HCT116 (cell line): ENCODE results near the gene RXRA. TPM values are rescaled to one million over a fixed set of nuclear protein-coding genes. Genes with fewer than 3 reads are reported as not detected.

Experiments
- ATAC-seq: fragments of 200-7000 bp; cut with Tn5 transposase; 2 replicates; pipeline ENCODE4 v1.9.1; 2020; ENCODE audit warnings: mild to moderate bottlenecking, moderate library complexity
- BruUV-seq: library from RNA; stranded (reverse); fragments of 400-500 nt; replicated peaks from 2 replicates; lab custom pipeline; 2021; lab: Mats Ljungman, UMichigan
- CTCF ChIA-PET: fragments of 300-600 bp; sonication (Branson Sonifier 250); formaldehyde crosslinking; loops from one replicate; lab custom pipeline; 2021; ENCODE audit warnings: antibody characterized with exemption; lab: Charles Lee
- POLR2A ChIA-PET: fragments of 300-600, 350-600 bp; sonication (Branson Sonifier 250); formaldehyde crosslinking; loops from one replicate; lab custom pipeline; 2021; ENCODE audit warnings: antibody characterized with exemption; lab: Charles Lee
- RAD21 ChIA-PET, 2 experiments: fragments of 300-600 bp; sonication (Branson Sonifier 250); formaldehyde crosslinking; loops; one replicate each; lab custom pipeline; 2023; ENCODE audit warnings: low total read pairs in 2 of 2; ENCODE audit not compliant: uncharacterized antibody in 2 of 2, unreplicated experiment in 2 of 2, low non-redundant PET in 1 of 2; lab: Charles Lee
- DNase-seq: peaks from one replicate; pipeline ENCODE4 v3.0.0-alpha.2; 2010; ENCODE audit warnings: low read depth, low spot score
- H2AFZ ChIP-seq: fragments of 200-600 bp; shearing (Covaris generic), sonication (generic); 2 replicates; pipeline ENCODE4 v1.6.1; 2017; ENCODE audit warnings: low read depth, mixed run types, mixed read lengths, antibody characterized with exemption, low read length; ENCODE audit not compliant: poor library complexity, severe bottlenecking
- H3K27ac ChIP-seq: 2 replicates; pipeline ENCODE4 v1.5.1; 2012; ENCODE audit warnings: low read depth, low read length
- H3K27me3 ChIP-seq: fragments of 200-600 bp; sonication (generic); 2 replicates; pipeline ENCODE4 v1.6.1; 2016; ENCODE audit warnings: mixed run types, low read length, mixed read lengths; ENCODE audit not compliant: insufficient read depth
- H3K36me3 ChIP-seq, 2 experiments: fragments of 200-500 bp in 1 of 2; fragments of 200-600 bp in 1 of 2; sonication (Bioruptor generic) in 1 of 2; sonication (generic) in 1 of 2; 2 replicates each; pipeline versions ENCODE4 v1.5.1 to v1.6.1; 2014 to 2016; ENCODE audit warnings: low read length in 2 of 2, inconsistent platforms in 1 of 2, mixed read lengths in 1 of 2, mixed run types in 1 of 2; ENCODE audit not compliant: insufficient read depth in 2 of 2, control insufficient read depth in 1 of 2
- H3K4me1 ChIP-seq, 2 experiments: fragments of 200-600 bp in 1 of 2; sonication (generic) in 1 of 2; 2 replicates each; pipeline versions ENCODE4 v1.5.1 to v1.6.1; 2012 to 2017; ENCODE audit warnings: low read length in 2 of 2, inconsistent platforms in 1 of 2, mild to moderate bottlenecking in 1 of 2, mixed read lengths in 1 of 2, mixed run types in 1 of 2, moderate library complexity in 1 of 2; ENCODE audit not compliant: insufficient read depth in 2 of 2, control insufficient read depth in 1 of 2
- H3K4me2 ChIP-seq: fragments of 200-600 bp; sonication (generic); 2 replicates; pipeline ENCODE4 v1.6.1; 2017; ENCODE audit warnings: mixed run types, low read length, mixed read lengths
- H3K4me3 ChIP-seq, 2 experiments: fragments of 200-600 bp in 1 of 2; sonication (generic) in 1 of 2; replicated peaks in 1 of 2; 2 replicates each; pipeline ENCODE4 v1.5.1; 2011 to 2016; ENCODE audit warnings: low read length in 2 of 2, control low read depth in 1 of 2, low read depth in 1 of 2, mild to moderate bottlenecking in 1 of 2, mixed read lengths in 1 of 2, mixed run types in 1 of 2
- H3K79me2 ChIP-seq: fragments of 200-600 bp; sonication (generic); 2 replicates; pipeline ENCODE4 v1.6.1; 2017; ENCODE audit warnings: mild to moderate bottlenecking, mixed run types, low read length, moderate library complexity, mixed read lengths; ENCODE audit not compliant: insufficient read depth
- H3K9ac ChIP-seq: fragments of 200-600 bp; sonication (generic); 2 replicates; pipeline ENCODE4 v1.6.1; 2016; ENCODE audit warnings: low read length, mixed read lengths
- H3K9me2 ChIP-seq: fragments of 200-600 bp; sonication (generic), shearing (Covaris generic); 2 replicates; pipeline ENCODE4 v1.6.1; 2017; ENCODE audit warnings: mixed run types, mild to moderate bottlenecking, moderate library complexity; ENCODE audit not compliant: insufficient read depth
- H3K9me3 ChIP-seq, 2 experiments: fragments of 200-500 bp in 1 of 2; fragments of 200-600 bp in 1 of 2; sonication (Bioruptor generic) in 1 of 2; sonication (generic) in 1 of 2; 2 replicates each; pipeline ENCODE4 v1.6.1; 2014 to 2017; ENCODE audit warnings: low read length in 2 of 2, mixed read lengths in 2 of 2, inconsistent platforms in 1 of 2, low read depth in 1 of 2, mild to moderate bottlenecking in 1 of 2, mixed run types in 1 of 2, moderate library complexity in 1 of 2; ENCODE audit not compliant: control insufficient read depth in 1 of 2, insufficient read depth in 1 of 2
- H4K20me1 ChIP-seq: fragments of 200-600 bp; sonication (generic), shearing (Covaris generic); 2 replicates; pipeline ENCODE4 v1.6.1; 2017; ENCODE audit warnings: mixed run types, mild to moderate bottlenecking, moderate library complexity; ENCODE audit not compliant: insufficient read depth
- EGR1 ChIP-seq: IDR thresholded peaks from 2 replicates; pipeline ENCODE4 v1.6.1; 2012; ENCODE audit warnings: low read depth
- ELF1 ChIP-seq: IDR thresholded peaks from 2 replicates; pipeline ENCODE4 v1.6.1; 2012; ENCODE audit warnings: low read depth, borderline replicate concordance
- EZH2 ChIP-seq: fragments of 200-600 bp; sonication (generic); IDR thresholded peaks from 2 replicates; pipeline ENCODE4 v1.6.1; 2017; ENCODE audit warnings: antibody characterized with exemption, mixed run types
- EZH2phosphoT487 ChIP-seq: fragments of 200-600 bp; IDR thresholded peaks from 2 replicates; pipeline ENCODE4 v1.6.1; 2018; ENCODE audit warnings: antibody characterized with exemption, borderline replicate concordance
- FOSL1 ChIP-seq: IDR thresholded peaks from 2 replicates; pipeline ENCODE4 v1.6.1; 2012; ENCODE audit warnings: low read depth
- MAX ChIP-seq: IDR thresholded peaks from 2 replicates; pipeline ENCODE4 v1.6.1; 2012
- RAD21 ChIP-seq: IDR thresholded peaks from 2 replicates; pipeline ENCODE4 v1.6.1; 2012; ENCODE audit warnings: low read depth, mild to moderate bottlenecking
- REST ChIP-seq: IDR thresholded peaks from 2 replicates; pipeline ENCODE4 v1.6.1; 2012; ENCODE audit warnings: low read depth
- SP1 ChIP-seq: IDR thresholded peaks from 2 replicates; pipeline ENCODE4 v1.6.1; 2012; ENCODE audit warnings: low read depth
- SRF ChIP-seq: IDR thresholded peaks from 2 replicates; pipeline ENCODE4 v1.6.1; 2012; ENCODE audit warnings: low read depth
- YY1 ChIP-seq: IDR thresholded peaks from 2 replicates; pipeline ENCODE4 v1.6.1; 2011; ENCODE audit warnings: low read length, low read depth, moderate library complexity, mild to moderate bottlenecking; ENCODE audit not compliant: insufficient replicate concordance; ENCODE audit errors: extremely low read depth
- ZNF274 ChIP-seq: fragments of 200-500 bp; sonication (Bioruptor generic); IDR thresholded peaks from 2 replicates; pipeline ENCODE4 v1.6.1; 2014; ENCODE audit warnings: mild to moderate bottlenecking, low read depth, low read length, inconsistent platforms
- intact Hi-C: fragments of 100-400 bp; cut with micrococcal nuclease; formaldehyde crosslinking; loops from 2 replicates; pipeline ENCODE4 v1.10.0; 2022
- total RNA-seq: library from RNA; stranded (reverse); gene quantifications from one replicate; pipeline ENCODE4 v1.2.1, GENCODE V29; 2021; ENCODE audit not compliant: unreplicated experiment
- TF ChIP-seq, protein P1 (sequence below), 3 experiments: fragments of 200-600 bp in 1 of 3; sonication (generic) in 1 of 3; IDR thresholded peaks in 2 of 3; conservative IDR thresholded peaks in 1 of 3; 2 replicates each; pipeline ENCODE4 v1.5.1; 2012 to 2017; ENCODE audit warnings: low read depth in 2 of 3, low read length in 2 of 3, antibody characterized with exemption in 1 of 3, borderline replicate concordance in 1 of 3, control low read depth in 1 of 3, mild to moderate bottlenecking in 1 of 3, mixed read lengths in 1 of 3, mixed run types in 1 of 3, moderate library complexity in 1 of 3; ENCODE audit not compliant: insufficient read depth in 1 of 3

Gene RXRA
- total RNA-seq, 1 experiment from 2014 or later = 43.9 TPM

DNA sequence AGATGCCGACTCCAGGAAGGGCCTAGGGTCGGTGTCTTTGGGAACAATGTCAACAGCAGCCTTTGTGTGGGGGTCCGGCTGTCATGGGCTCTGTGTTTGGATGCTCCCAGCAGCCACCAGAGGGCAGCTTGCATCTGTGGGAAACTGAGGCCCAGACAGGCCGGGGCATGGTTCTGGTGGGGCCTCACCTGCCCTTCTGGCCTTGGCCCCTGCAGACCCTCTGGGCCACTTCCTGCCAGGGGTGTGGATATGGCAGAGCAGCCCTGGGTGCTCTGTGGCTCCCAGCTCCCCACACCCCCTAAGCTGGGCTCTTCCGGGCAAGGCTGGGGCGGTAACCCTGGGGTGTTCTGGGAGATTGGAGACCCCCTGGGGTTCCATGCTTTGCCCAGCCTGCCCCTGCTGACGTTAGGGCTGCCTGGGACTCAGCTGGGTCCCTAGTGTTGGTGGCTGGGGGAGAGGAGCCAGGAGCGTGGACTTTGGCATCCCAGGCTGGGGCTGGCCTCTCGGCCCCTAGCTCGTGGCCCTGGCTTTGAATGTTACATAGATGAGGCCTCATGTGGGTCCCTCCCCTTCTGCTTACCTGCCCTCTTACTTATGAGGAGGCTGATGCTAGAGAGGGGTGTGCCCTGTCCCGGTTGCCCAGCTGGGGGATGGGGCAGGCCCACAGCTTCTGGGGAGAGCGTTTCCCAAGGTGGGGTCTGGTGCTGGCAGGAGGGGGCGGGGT is 38.3 kb downstream of the RXRA start:
- Histone ChIP-seq H4K20me1 (no peaks in the 10 kb centered on the region), H2AFZ (no peak overlapping the region), H3K4me1 (peaks cover 26 to 32% of the 10 kb centered on the region in 2 experiments), H3K27ac (no peak overlapping the region), H3K9me3 (no peaks in the 10 kb centered on the region), H3K36me3 (no peaks in the 10 kb centered on the region), H3K9ac (no peak overlapping the region), H3K9me2 (no peaks in the 10 kb centered on the region), H3K4me2 (no peak overlapping the region), H3K79me2 (peaks cover 64% of the 10 kb centered on the region), H3K4me3 (no peak overlapping the region), H3K27me3 (no peaks in the 10 kb centered on the region)
- ChIA-PET POLR2A (interaction anchor here (1.2 kb wide), 1 partner anchor 13 kb away, joined by 3 read pairs; no protein-coding TSS in a partner anchor), RAD21 (interaction anchor here in 1 of 2 experiments (1.1 kb wide), 1 partner anchor 79 kb away, joined by 3 read pairs; no protein-coding TSS in a partner anchor), CTCF (no interaction called here)
- TF ChIP-seq EZH2 = no peak
- TF ChIP-seq, protein P1, sequence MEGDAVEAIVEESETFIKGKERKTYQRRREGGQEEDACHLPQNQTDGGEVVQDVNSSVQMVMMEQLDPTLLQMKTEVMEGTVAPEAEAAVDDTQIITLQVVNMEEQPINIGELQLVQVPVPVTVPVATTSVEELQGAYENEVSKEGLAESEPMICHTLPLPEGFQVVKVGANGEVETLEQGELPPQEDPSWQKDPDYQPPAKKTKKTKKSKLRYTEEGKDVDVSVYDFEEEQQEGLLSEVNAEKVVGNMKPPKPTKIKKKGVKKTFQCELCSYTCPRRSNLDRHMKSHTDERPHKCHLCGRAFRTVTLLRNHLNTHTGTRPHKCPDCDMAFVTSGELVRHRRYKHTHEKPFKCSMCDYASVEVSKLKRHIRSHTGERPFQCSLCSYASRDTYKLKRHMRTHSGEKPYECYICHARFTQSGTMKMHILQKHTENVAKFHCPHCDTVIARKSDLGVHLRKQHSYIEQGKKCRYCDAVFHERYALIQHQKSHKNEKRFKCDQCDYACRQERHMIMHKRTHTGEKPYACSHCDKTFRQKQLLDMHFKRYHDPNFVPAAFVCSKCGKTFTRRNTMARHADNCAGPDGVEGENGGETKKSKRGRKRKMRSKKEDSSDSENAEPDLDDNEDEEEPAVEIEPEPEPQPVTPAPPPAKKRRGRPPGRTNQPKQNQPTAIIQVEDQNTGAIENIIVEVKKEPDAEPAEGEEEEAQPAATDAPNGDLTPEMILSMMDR (IDR thresholded peaks at IDR 0.05 in 2 of 3, conservative IDR thresholded peaks at IDR 0.05 in 1 of 3; ENCODE audit: borderline replicate concordance in 1 of 3, insufficient read depth in 1 of 3, low read depth in 2 of 3, low read length in 2 of 3) = peak in 2 of 3 experiments; percentile 25 to 33; a peak in 4 of 6 replicates
- intact Hi-C loops = no loop called here
- ATAC-seq (no peak), DNase-seq (no peak)
- no TSS peak for BruUV-seq

GRCh38 chr9:134365115-134365596 is 38.9 kb downstream of the RXRA start:
- no peaks in the 10 kb centered on the region for H4K20me1 ChIP-seq
- H3K4me1 ChIP-seq = peaks cover 26 to 32% of the 10 kb centered on the region in 2 experiments
- no peaks in the 10 kb centered on the region for H3K9me2 ChIP-seq
- RAD21 ChIA-PET = interaction anchor here in 1 of 2 experiments (1.1 kb wide), 1 partner anchor 78 kb away, joined by 3 read pairs; no protein-coding TSS in a partner anchor
- DNase-seq (no peak), ATAC-seq (no peak)
- H2AFZ ChIP-seq = no peak overlapping the region
- peak overlapping the region; percentile 50; the same call in 1 of the 2 replicates for H3K9ac ChIP-seq
- CTCF ChIA-PET = no interaction called here
- intact Hi-C loops = no loop called here
- H3K27ac ChIP-seq = peak overlapping the region; percentile 74
- no peaks in the 10 kb centered on the region for H3K9me3 ChIP-seq
- POLR2A ChIA-PET = interaction anchor here (1.2 kb wide), 1 partner anchor 12 kb away, joined by 3 read pairs; no protein-coding TSS in a partner anchor
- no TSS peak for BruUV-seq
- no peaks in the 10 kb centered on the region for H3K36me3 ChIP-seq
- H3K4me3 ChIP-seq = no peak overlapping the region
- H3K27me3 ChIP-seq = no peaks in the 10 kb centered on the region
- H3K4me2 ChIP-seq = peak overlapping the region; percentile 78
- H3K79me2 ChIP-seq = peaks cover 66% of the 10 kb centered on the region
- TF ChIP-seq FOSL1 (no peak), ELF1 (no peak), REST (no peak), RAD21 (no peak), SP1 (no peak), SRF (no peak), MAX (no peak), ZNF274 (no peak), YY1 (no peak), EGR1 (no peak), EZH2phosphoT487 (no peak)
